HG02870 (cell line): Measurements from ENCODE around the gene MYH11.
"Not testable (repeated sequence)": the region's sequence is repeated elsewhere in the genome, so short reads cannot be mapped to it uniquely, and the experiment has no call there.

Experiments
- ATAC-seq: cut with Tn5 transposase; IDR thresholded peaks from one replicate; pipeline ENCODE4 v1.9.1; 2021; ENCODE audit warnings: mild to moderate bottlenecking, moderate library complexity; ENCODE audit not compliant: unreplicated experiment

The MYH11 gene

GRCh38 chr16:15811481-15812400, 45.1 kb downstream of the MYH11 start:
- no peak for ATAC-seq

DNA sequence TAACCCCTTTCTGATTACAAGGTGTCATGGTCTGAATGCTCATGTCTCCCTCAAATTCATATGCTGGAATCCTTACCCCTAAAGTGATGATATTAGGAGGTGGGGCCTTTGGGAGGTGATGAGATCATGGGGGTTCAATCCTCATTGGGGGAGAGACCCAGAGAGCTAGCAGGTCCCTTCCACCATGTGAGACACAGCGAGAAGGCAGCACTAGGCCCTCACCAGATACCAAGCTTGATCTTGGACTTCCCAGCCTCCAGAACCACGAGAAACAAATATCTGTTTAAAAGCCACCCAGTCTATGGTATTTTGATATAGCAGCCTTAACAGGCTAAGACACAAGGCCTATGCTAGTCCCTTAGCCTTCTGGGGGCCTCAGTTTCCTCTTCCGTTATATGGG, 45.9 kb downstream of the MYH11 start:
- ATAC-seq, result no peak

DNA sequence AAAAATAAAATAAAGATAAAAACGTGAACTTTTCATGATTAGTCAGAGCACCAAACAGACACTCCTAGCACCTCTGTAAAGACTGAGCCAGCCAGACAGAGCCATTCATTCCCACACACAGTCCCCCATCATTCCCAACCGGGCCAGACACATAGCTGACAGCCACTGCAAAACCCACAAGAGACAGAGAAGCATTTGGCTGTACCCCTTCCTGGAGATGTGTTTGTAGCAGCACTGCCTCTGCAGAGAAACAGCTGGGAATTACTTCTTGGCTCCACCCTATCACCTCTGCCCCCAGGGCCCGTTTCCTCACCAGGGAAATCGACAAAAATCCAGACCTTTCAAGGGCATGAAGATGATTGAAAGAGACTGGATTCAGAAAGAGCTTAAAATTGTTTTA, 46.4 kb downstream of the MYH11 start:
- no peak for ATAC-seq

DNA sequence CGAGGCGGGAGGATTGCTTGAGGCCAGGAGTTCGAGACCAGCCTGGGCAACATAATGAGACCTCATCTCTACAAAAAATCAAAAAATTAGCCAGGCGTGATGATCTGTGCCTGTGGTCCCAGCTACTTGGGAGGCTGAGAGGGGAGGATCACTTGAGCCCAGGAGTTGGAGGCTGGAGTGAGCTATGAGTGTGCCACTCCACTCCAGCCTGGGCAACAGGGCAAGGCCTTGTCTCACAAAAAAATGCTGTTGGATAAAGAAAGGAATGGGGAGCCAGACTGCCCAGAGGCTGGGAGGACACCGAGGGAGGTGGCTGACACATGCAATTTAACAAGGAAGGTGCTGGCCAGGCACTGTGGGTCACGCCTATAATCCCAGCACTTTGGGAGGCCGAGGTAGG, 47.5 kb downstream of the MYH11 start:
- ATAC-seq, result not testable (repeated sequence)

GRCh38 chr16:15808071-15808470, 48.8 kb downstream of the MYH11 start:
- ATAC-seq, result no peak

DNA sequence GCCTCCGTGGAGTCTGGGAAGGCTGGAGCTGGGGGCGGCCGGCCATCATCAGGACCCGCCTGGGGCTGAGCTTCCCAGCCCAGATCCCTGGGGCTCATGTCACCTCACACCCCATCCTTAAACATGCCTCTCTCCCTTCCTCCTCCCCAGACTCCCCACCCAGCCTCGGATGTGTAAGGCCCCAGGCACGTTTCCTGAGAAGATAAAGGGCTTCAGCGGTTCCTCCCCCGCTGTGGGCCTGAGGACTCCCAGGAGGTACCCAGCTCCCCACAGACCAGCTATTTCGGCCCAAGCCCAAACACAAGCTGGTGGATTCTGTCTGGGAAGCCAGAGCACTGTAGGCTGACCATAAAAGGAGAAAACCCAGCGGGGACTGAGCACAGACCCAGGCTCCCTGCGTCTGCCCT, 49.2 kb downstream of the MYH11 start:
- ATAC-seq, result no peak

GRCh38 chr16:15803618-15804017, 53.2 kb downstream of the MYH11 start:
- ATAC-seq, result no peak

- no peak for ATAC-seq
Measured at GRCh38 chr16:15799851-15800495, 56.9 kb downstream of the MYH11 start.

DNA sequence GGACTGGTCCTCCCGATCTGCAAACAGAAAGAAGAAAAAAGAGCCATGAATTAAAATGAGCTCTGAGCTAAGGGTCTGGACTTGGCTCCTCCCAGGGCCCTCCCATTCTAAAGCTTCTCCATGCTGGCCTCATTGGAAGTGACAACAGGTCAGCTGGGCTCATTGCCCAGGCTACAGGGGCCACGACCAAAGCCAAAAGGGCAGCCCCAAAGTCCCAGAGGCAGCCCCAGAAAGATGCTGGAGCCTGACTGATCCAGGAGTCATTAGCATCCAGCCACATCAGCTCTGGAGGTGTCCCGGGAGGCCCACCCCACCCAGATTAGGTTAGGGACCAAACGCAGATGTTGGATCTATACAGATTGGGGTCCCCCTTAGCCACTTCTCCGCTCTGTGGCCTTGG, 58.2 kb downstream of the MYH11 start:
- no peak for ATAC-seq

DNA sequence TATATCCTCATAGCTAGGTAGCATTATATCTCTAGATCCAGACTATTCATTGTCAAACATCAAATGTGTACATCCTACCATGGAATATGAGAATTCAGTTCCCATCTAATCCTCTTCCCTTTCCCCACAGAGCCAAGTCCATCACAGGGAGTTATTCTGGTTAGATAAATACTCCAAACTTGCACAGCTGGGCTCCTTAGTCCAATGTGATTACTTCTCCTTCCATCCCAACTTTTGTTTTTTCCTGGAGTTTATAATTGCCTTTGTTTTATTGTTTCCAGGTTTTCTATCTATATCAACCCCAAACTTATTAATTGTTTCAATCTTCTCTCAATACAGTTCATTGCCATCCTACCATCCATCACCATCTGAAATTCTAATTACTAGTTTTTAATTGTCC, 59.9 kb downstream of the MYH11 start:
- no peak for ATAC-seq

DNA sequence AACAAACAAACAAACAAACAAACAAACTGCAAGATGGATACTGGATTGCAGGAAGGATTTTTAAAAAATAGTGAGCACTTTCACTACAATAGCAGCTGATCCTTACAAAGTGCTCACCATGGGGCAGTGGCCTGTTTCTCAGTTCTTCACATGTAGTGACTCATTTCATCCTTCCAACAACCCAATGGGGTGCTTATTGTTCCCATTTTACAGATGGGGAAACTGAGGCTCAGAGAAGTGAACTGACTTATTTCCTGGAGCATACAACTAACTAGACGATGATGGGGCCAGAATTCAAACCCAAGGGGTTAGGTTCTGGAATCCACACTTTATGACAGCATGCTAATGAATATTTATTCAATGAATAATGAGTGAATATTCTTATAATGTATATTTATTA, 61.2 kb downstream of the MYH11 start:
- ATAC-seq, result no peak

DNA sequence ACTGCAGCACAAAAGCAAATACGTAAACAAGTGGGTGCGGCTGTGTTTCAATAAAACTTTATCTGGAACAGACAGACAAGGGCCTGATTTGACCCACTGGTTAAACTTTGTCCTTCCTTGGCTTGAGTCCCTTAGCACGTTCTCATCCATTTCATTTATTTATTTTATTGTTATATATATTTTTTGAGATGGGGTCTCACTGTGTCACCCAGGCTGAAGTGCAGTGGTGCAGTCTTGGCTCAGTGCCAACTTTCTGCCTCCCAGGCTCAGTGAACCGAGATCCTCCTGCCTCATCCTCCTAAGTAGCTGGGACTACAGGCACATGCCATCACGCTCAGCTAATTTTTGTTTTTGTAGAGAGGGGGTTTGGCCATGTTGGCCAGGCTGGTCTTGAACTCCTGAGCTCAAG, 64.3 kb downstream of the MYH11 start:
- ATAC-seq, result no peak

DNA sequence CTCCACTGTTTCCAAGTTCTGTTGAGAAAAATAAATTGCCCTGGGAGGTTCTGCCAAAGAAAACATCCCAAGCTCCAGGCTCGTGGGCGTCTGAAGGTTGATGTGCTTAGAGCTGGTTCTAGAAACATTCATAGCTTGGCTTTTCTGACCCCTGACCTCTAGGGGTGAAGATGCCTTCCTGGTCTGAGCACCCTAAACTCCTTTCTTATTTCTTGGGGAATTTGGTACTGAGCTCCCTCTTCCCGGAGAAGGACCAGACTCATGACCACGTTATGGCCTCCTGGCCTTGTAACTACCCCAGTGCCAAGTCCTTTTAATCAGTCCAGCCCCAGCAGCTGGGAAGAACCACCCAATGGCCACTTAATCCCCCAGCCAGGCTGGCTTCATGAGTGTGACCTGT, 66.4 kb downstream of the MYH11 start:
- ATAC-seq, result no peak

DNA sequence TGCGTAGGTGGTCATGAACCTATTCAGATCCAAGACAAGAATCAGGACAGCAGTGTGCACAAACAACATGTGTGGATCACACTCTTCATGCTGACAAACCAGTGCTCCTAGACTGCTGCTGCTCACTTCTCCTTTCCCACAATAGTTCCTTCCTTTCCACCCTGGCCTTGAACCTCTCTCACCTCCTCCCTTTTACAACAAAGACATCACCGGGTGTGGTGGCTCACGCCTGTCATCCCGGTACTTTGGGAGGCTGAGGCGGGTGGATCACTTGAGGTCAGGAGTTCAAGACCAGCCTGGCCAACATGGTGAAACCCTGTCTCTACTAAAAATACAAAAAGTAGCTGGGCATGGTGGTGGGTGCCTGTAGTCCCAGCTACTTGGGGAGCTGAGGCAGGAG, 67.0 kb downstream of the MYH11 start:
- ATAC-seq, result not testable (repeated sequence)

- ATAC-seq, result no peak
Measured at GRCh38 chr16:15788846-15789239, 68.0 kb downstream of the MYH11 start.

DNA sequence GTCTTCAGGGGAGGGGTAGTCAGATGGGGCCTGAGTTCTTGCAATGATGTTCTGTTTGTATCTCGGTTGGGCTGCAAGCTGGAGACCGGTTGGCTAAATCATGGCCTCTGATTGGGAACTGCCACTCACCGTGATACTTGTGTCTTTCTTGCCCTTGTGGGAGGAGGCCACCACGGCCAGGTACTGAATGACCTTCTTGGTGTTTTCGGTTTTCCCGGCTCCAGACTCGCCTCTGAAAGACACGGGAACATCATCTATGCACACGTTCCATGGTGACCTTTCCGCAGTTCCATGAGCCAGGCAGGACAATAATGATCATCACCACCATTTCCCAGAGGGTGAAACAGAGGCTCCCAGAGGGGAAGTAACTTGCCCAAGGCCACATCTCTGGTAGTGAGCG, 70.3 kb downstream of the MYH11 start:
- no peak for ATAC-seq

- ATAC-seq, result no peak
Measured at GRCh38 chr16:15785386-15786059, 71.3 kb downstream of the MYH11 start.

- no peak for ATAC-seq
Measured at GRCh38 chr16:15783985-15784384, 72.8 kb downstream of the MYH11 start.

GRCh38 chr16:15782573-15783365, 74.1 kb downstream of the MYH11 start:
- no peak for ATAC-seq

GRCh38 chr16:15781650-15782049, 75.2 kb downstream of the MYH11 start:
- ATAC-seq, result no peak

GRCh38 chr16:15780805-15781204, 76.0 kb downstream of the MYH11 start:
- no peak for ATAC-seq
